Brain microvascular endothelial cell (primary cell): ENCODE measurements around the gene LDLRAD4.

ENCODE experiments used
- DNase-seq: peaks from one replicate; pipeline ENCODE4 v3.0.0-alpha.2; 2020
- H3K27ac ChIP-seq: fragments of 250-450 bp; sonication (Bioruptor Pico); 2 replicates; pipeline ENCODE4 v1.5.1; 2020; ENCODE audit warnings: mild to moderate bottlenecking, moderate library complexity
- H3K27me3 ChIP-seq: fragments of 250-450 bp; sonication (Bioruptor Pico); replicated peaks from 2 replicates; pipeline ENCODE4 v1.5.1; 2020; ENCODE audit warnings: mild to moderate bottlenecking
- H3K36me3 ChIP-seq: fragments of 250-450 bp; sonication (Bioruptor Pico); replicated peaks from 2 replicates; pipeline ENCODE4 v1.5.1; 2020; ENCODE audit warnings: mild to moderate bottlenecking
- H3K4me3 ChIP-seq: 2 replicates; pipeline ENCODE4 v1.5.1; 2011; ENCODE audit warnings: low read depth, mild to moderate bottlenecking, control low read depth, low read length, moderate library complexity
- in situ Hi-C: cut with HindIII; loops from 2 replicates; pipeline ENCODE4 v1.10.0; 2017; ENCODE audit warnings: low sequenced_read_pairs, low pct_ligation_motif_present
- TF ChIP-seq, protein P1 (sequence below): IDR thresholded peaks from 2 replicates; pipeline ENCODE4 v1.5.1; 2011; ENCODE audit warnings: low read depth, mild to moderate bottlenecking, moderate library complexity, low read length, control low read depth, inconsistent platforms; ENCODE audit errors: missing control alignments

LDLRAD4 gene

DNA sequence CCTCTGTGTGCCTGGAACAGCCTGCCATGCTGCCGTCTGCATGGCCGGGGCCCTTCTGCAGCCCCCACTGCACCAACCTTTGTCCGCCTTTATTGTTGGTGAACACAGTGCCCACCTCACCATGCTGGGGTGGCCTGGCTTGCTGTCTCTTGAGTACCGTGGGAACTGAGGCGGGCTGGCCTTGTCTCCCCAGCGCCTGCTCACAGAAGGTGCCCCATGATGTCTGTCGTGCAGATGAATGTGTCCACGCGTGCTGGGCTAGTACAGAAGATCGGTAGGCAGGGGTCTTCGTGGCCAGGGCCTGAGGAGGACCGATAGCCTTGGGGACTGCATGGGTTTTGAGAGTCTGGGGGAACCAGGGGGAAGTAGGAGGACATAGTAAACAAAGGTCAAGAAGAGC, 242.4 kb downstream of the LDLRAD4 start:
- no peak overlapping the region for H3K27ac ChIP-seq
- in situ Hi-C loops = no loop called here
- TF ChIP-seq, protein P1, sequence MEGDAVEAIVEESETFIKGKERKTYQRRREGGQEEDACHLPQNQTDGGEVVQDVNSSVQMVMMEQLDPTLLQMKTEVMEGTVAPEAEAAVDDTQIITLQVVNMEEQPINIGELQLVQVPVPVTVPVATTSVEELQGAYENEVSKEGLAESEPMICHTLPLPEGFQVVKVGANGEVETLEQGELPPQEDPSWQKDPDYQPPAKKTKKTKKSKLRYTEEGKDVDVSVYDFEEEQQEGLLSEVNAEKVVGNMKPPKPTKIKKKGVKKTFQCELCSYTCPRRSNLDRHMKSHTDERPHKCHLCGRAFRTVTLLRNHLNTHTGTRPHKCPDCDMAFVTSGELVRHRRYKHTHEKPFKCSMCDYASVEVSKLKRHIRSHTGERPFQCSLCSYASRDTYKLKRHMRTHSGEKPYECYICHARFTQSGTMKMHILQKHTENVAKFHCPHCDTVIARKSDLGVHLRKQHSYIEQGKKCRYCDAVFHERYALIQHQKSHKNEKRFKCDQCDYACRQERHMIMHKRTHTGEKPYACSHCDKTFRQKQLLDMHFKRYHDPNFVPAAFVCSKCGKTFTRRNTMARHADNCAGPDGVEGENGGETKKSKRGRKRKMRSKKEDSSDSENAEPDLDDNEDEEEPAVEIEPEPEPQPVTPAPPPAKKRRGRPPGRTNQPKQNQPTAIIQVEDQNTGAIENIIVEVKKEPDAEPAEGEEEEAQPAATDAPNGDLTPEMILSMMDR = no peak
- DNase-seq = no peak
- H3K4me3 ChIP-seq = no peak overlapping the region
- no peaks in the 10 kb centered on the region for H3K27me3 ChIP-seq
- H3K36me3 ChIP-seq = no peaks in the 10 kb centered on the region

DNA sequence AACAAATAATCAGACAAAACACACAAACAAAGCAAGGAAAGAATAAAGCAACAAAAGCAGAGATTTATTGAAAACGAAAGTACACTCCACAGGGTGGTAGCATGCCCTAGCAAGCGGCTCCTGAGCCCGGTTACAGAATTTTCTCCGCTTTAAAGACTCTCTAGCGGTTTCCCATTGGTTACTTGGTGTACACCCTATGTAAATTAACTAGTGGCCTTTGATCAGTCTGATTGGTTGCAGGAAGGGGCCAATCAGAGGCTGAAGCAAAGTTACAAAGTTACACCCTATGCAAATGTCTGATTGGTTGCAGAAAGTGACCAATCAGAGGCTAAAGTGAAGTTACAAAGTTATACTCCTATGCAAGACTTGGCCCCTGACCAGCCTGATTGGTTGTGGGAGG, 242.9 kb downstream of the LDLRAD4 start:
- no peak overlapping the region for H3K4me3 ChIP-seq
- TF ChIP-seq, protein P1 = no peak

DNA sequence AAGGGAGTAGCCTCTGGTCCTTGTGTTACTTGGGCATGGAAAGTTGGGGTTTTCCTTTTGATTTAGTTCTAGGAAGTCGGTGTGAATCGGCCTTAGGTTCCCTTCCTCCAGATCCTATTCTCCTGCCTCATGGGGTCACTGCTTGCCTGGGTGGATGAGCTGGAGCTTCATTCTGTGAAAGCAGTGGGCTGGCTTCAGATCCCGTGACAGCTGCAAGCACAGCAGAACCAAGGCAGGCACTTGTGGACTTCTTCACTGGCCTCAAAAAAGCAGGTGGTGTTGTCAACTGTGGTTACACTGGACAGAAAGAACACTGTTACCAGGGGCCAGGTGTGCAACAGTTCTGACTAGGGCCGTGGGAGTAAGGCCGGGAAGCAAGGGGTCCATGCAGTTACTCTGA, 243.4 kb downstream of the LDLRAD4 start:
- TF ChIP-seq, protein P1 = no peak
- Histone ChIP-seq H3K27ac (no peak overlapping the region), H3K27me3 (no peaks in the 10 kb centered on the region), H3K4me3 (no peak overlapping the region), H3K36me3 (no peaks in the 10 kb centered on the region)
- in situ Hi-C loops = no loop called here
- no peak for DNase-seq

More for the DNA sequence above, 242.9 kb downstream of the LDLRAD4 start:
- in situ Hi-C loops = no loop called here
- Histone ChIP-seq H3K27me3 (no peaks in the 10 kb centered on the region), H3K27ac (no peak overlapping the region), H3K36me3 (no peaks in the 10 kb centered on the region)
- no peak for DNase-seq

DNA sequence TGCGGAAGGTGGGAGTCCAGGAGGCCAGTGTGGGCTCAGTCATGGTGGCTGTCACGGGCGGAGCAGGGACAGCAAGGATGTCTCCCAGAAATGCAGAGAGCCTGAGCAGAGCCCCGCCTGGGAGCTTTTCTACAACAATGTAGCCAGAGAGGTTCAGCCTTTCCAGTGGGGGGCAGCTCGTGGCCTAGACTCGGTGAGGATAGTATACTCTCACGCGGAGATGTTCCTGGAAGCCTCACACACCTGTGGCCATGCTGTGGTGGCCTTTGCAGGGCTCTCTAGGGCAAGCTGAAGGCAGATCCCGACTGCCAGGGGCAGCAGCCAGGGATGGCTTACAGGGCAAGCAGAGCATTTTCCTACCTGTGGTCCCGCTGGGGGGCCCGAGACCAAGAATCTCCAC, 244.1 kb downstream of the LDLRAD4 start:
- Histone ChIP-seq H3K4me3 (no peak overlapping the region), H3K27me3 (no peaks in the 10 kb centered on the region), H3K27ac (no peak overlapping the region), H3K36me3 (no peaks in the 10 kb centered on the region)
- TF ChIP-seq, protein P1 = no peak
- DNase-seq = no peak
- in situ Hi-C loops = no loop called here

DNA sequence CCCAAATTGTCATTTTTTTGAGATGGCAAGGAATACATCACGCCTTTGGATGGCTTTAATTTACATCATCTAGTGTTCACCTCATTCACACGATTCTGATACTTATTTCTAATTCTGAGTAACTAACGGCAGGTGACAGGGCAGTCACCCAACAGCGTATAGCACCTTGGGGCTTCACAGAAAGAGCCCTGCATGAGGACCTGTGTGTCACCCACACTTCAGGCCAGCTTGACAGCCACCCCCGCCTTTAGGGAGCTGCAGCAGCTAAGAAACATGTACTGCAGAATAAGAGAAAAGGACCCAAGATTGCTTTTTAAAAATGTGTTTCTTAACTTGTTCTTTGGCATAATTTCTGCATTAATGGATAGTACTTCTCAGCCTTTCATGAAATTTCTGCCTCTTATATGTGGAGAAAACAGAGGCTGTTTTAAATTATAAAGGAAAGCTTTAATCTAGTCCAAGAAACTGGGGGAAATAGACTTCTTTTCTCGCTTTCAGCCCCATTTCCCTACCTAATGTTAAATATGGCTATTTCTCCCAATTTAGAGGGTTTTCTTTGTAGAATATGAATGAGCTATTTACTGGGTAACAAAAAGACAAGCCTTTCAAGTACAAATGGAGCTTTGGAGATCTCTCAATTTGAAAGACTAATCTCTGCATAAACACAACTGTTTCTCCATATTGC, 245.1 kb downstream of the LDLRAD4 start:
- Histone ChIP-seq H3K36me3 (no peaks in the 10 kb centered on the region), H3K27me3 (no peaks in the 10 kb centered on the region), H3K4me3 (no peak overlapping the region), H3K27ac (no peak overlapping the region)
- in situ Hi-C loops = no loop called here
- DNase-seq = no peak
- TF ChIP-seq, protein P1 = no peak
